DND-41 (cell line): Measurements from ENCODE around the gene HP.

Source experiments
- ATAC-seq: fragments of 200-7000 bp; cut with Tn5 transposase; 3 replicates; pipeline ENCODE4 v1.9.1; 2021; ENCODE audit warnings: low read depth; ENCODE audit not compliant: insufficient read depth
- DNase-seq: peaks from one replicate; pipeline ENCODE4 v3.0.0-alpha.2; 2020
- H2AFZ ChIP-seq: 2 replicates; pipeline ENCODE4 v1.6.0; 2012; ENCODE audit warnings: low read depth, low read length
- H3K27ac ChIP-seq: 2 replicates; pipeline ENCODE4 v1.5.1; 2012; ENCODE audit warnings: low read length, inconsistent platforms
- H3K27me3 ChIP-seq: fragments of 200-600 bp; sonication (generic); 2 replicates; pipeline ENCODE4 v1.6.0; 2012; ENCODE audit warnings: low read length, mild to moderate bottlenecking, inconsistent platforms; ENCODE audit not compliant: insufficient read depth, poor library complexity
- H3K36me3 ChIP-seq: 2 replicates; pipeline ENCODE4 v1.5.1; 2012; ENCODE audit warnings: low read length, inconsistent platforms; ENCODE audit not compliant: insufficient read depth
- H3K4me1 ChIP-seq: 2 replicates; pipeline ENCODE4 v1.5.1; 2012; ENCODE audit warnings: mild to moderate bottlenecking, low read length; ENCODE audit not compliant: insufficient read depth
- H3K4me2 ChIP-seq: 2 replicates; pipeline ENCODE4 v1.6.0; 2012; ENCODE audit warnings: mild to moderate bottlenecking, moderate library complexity, low read length, inconsistent platforms; ENCODE audit not compliant: insufficient read depth
- H3K4me3 ChIP-seq, 2 experiments: fragments of 200-600 bp in 1 of 2; shearing (Covaris generic) in 1 of 2; 2 replicates each; pipeline ENCODE4 v1.5.1; 2012 to 2016; ENCODE audit warnings: inconsistent platforms in 2 of 2, low read length in 2 of 2, mild to moderate bottlenecking in 2 of 2, low read depth in 1 of 2, moderate library complexity in 1 of 2
- H3K79me2 ChIP-seq: 2 replicates; pipeline ENCODE4 v1.6.0; 2012; ENCODE audit warnings: low read length, inconsistent platforms; ENCODE audit not compliant: insufficient read depth
- H3K9ac ChIP-seq: 2 replicates; pipeline ENCODE4 v1.6.0; 2012; ENCODE audit warnings: low read depth, mild to moderate bottlenecking, inconsistent platforms, low read length, moderate library complexity
- H3K9me3 ChIP-seq: 2 replicates; pipeline ENCODE4 v1.5.1; 2012; ENCODE audit warnings: low read length, moderate library complexity, mild to moderate bottlenecking, inconsistent platforms; ENCODE audit not compliant: insufficient read depth, severe bottlenecking
- H4K20me1 ChIP-seq: 2 replicates; pipeline ENCODE4 v1.6.0; 2012; ENCODE audit warnings: low read length; ENCODE audit not compliant: insufficient read depth
- CTCF ChIP-seq: IDR thresholded peaks from 2 replicates; pipeline ENCODE4 v1.5.1; 2012; ENCODE audit warnings: borderline replicate concordance, low read length, moderate library complexity, mild to moderate bottlenecking; ENCODE audit not compliant: poor library complexity, severe bottlenecking; ENCODE audit errors: extremely low read depth
- EZH2 ChIP-seq: IDR thresholded peaks from 3 replicates; pipeline ENCODE4 v1.6.1; 2012; ENCODE audit warnings: borderline replicate concordance, low read depth, mild to moderate bottlenecking, moderate library complexity, low read length, inconsistent platforms; ENCODE audit not compliant: severe bottlenecking

Gene HP

GRCh38 chr16:72025404-72026114 is 28.7 kb upstream of the HP start:
- TF ChIP-seq CTCF (no peak), EZH2 (no peak)
- H3K36me3 ChIP-seq: peaks cover 56% of the 10 kb centered on the region
- no peak overlapping the region for H3K4me3 ChIP-seq
- H3K79me2 ChIP-seq: no peaks in the 10 kb centered on the region
- no peaks in the 10 kb centered on the region for H3K27me3 ChIP-seq
- H3K9ac ChIP-seq: no peak overlapping the region
- H3K27ac ChIP-seq: no peak overlapping the region
- ATAC-seq (no peak), DNase-seq (no peak)
- H2AFZ ChIP-seq: no peak overlapping the region
- no peak overlapping the region for H3K4me2 ChIP-seq
- no peaks in the 10 kb centered on the region for H4K20me1 ChIP-seq
- no peaks in the 10 kb centered on the region for H3K4me1 ChIP-seq
- H3K9me3 ChIP-seq: no peaks in the 10 kb centered on the region

- peaks cover 35% of the 10 kb centered on the region for H3K36me3 ChIP-seq
These were observed 26.5 kb upstream of the HP start for GRCh38 chr16:72027669-72028378.

DNA sequence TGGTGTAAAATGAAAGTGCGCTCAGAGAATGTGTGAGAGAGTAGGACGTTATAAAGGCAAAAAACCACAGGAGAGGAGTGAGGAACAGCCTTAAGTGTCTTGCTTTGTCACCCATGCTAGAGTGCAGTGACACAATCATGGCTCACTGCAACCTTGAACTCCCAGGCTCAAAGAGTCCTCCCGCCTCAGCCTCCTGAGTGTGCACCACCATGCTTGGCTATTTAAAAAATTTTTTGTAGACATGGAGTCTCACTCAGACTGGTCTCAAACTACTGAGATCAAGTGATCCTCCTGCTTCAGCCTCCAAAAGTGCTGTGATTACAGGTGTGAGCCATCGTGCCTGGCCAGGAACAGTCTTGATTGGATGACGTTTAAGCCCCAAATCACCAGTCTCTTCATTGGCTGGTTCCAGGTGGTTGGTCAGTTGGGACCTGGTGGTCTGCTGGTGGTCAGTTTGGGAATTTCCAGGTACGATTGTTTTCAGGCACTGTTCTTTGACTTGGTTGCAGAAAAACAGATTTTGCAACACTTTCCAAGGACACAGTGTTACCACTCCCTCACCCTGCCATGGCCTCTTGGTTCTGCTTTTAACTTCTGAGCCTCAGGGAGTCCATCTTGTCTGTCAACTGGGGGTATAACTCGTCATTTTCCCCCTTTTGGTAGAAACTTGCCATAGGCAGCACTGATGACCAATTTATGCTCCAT is 24.6 kb upstream of the HP start:
- H3K27me3 ChIP-seq: no peaks in the 10 kb centered on the region
- H3K27ac ChIP-seq: no peak overlapping the region
- no peaks in the 10 kb centered on the region for H3K4me1 ChIP-seq
- H3K4me3 ChIP-seq: no peak overlapping the region
- ATAC-seq (no peak), DNase-seq (no peak)
- no peaks in the 10 kb centered on the region for H4K20me1 ChIP-seq
- peaks cover 17% of the 10 kb centered on the region for H3K36me3 ChIP-seq
- no peaks in the 10 kb centered on the region for H3K79me2 ChIP-seq
- H3K4me2 ChIP-seq: no peak overlapping the region
- TF ChIP-seq CTCF (no peak), EZH2 (no peak)
- no peaks in the 10 kb centered on the region for H3K9me3 ChIP-seq
- H2AFZ ChIP-seq: no peak overlapping the region
- H3K9ac ChIP-seq: no peak overlapping the region

More at GRCh38 chr16:72027669-72028378, 26.5 kb upstream of the HP start:
- no peaks in the 10 kb centered on the region for H4K20me1 ChIP-seq
- H3K9ac ChIP-seq: no peak overlapping the region
- H3K27ac ChIP-seq: no peak overlapping the region
- H3K4me3 ChIP-seq: no peak overlapping the region
- H3K79me2 ChIP-seq: no peaks in the 10 kb centered on the region
- TF ChIP-seq CTCF (no peak), EZH2 (no peak)
- H3K4me2 ChIP-seq: no peak overlapping the region
- no peaks in the 10 kb centered on the region for H3K27me3 ChIP-seq
- no peaks in the 10 kb centered on the region for H3K4me1 ChIP-seq
- H2AFZ ChIP-seq: no peak overlapping the region
- ATAC-seq (no peak), DNase-seq (no peak)
- H3K9me3 ChIP-seq: no peaks in the 10 kb centered on the region
